Ovary (tissue), 9 donors: ENCODE data around the gene TRIM28. TPM values are rescaled to one million over a fixed set of nuclear protein-coding genes. Genes with fewer than 3 reads are reported as not detected.

ENCODE experiments used
- DNase-seq, 5 donors: peaks; one replicate each; pipeline ENCODE4 v3.0.0-alpha.2; 2019 to 2020
- H3K27ac ChIP-seq, 2 donors: fragments of 200-600 bp; one replicate each; pipeline versions ENCODE4 v1.5.1 to v1.8.0; 2019 to 2022
- H3K27me3 ChIP-seq: fragments of 200-600 bp; one replicate; pipeline ENCODE4 v1.8.0; 2022
- H3K36me3 ChIP-seq: fragments of 200-600 bp; sonication (generic); one replicate; pipeline ENCODE4 v1.5.1; 2019
- H3K4me1 ChIP-seq: one replicate; pipeline ENCODE4 v1.8.1; 2013; ENCODE audit warnings: mild to moderate bottlenecking, moderate library complexity; ENCODE audit not compliant: insufficient read depth
- H3K4me3 ChIP-seq: fragments of 200-600 bp; sonication (generic); one replicate; pipeline ENCODE4 v1.5.1; 2017
- H3K9me3 ChIP-seq, 2 donors: fragments of 200-600 bp in 1 of 2; sonication (generic) in 1 of 2; one replicate each; pipeline versions ENCODE4 v1.5.1 to v1.8.1; 2013 to 2019; ENCODE audit warnings: mild to moderate bottlenecking in 1 of 2, moderate library complexity in 1 of 2
- CTCF ChIP-seq, 3 donors: fragments of 450-650 bp in 2 of 3; fragments of 200-600 bp in 1 of 3; IDR thresholded peaks; one replicate each; pipeline versions ENCODE4 v1.5.1 to v1.8.0; 2016 to 2022; ENCODE audit warnings: antibody characterized with exemption in 3 of 3, mild to moderate bottlenecking in 1 of 3
- EP300 ChIP-seq: sonication (generic); formaldehyde crosslinking; IDR thresholded peaks from one replicate; pipeline ENCODE4 v1.6.1; 2017; ENCODE audit warnings: antibody characterized with exemption
- POLR2A ChIP-seq: fragments of 450-650 bp; IDR thresholded peaks from one replicate; pipeline ENCODE4 v1.6.1; 2017; ENCODE audit warnings: antibody characterized with exemption, mild to moderate bottlenecking, moderate library complexity
- WGBS, 3 donors: extraction: QIAGEN DNeasy Blood & Tissue Kit in 1 of 3; methylation state at CpG; one replicate each; pipeline versions ENCODE4 v1.1.5 to v1.1.7; 2013 to 2017; 5-methylcytosine and 5-hydroxymethylcytosine counted together
- intact Hi-C, 4 donors: fragments of 100-400 bp; cut with DNase I; formaldehyde crosslinking; loops; one replicate each; pipeline versions ENCODE4 v1.11.0 to v1.15.1; 2022 to 2023
- polyA plus RNA-seq, 2 donors: library from polyadenylated mRNA; stranded (reverse); fragments of 200-250 nt in 1 of 2; fragments of 350-450 nt in 1 of 2; fragmentation: Illumina TruSeq in 1 of 2; extraction: RNeasy Lipid Tissue Mini Kit (QIAGEN cat#74804) in 1 of 2; gene quantifications; one replicate each; pipeline ENCODE4 v1.2.3, GENCODE V29; 2013 to 2014
- total RNA-seq, 7 donors: library from RNA; depleted of rRNA in 2 of 7; stranded (reverse); fragments of >200 nt in 2 of 7; fragmentation: NEBNext Ultra II Directional in 3 of 7; extraction: Animal tissue kit (Norgen Biotek cat#: 25700) in 3 of 7; gene quantifications; one replicate each; pipeline versions ENCODE4 v1.1.0 to v1.2.4, GENCODE V29; 2016 to 2023
- donor health status: DM: no; HTN: no; CAD: no; lungs with moderate emphysema.
- donor health status: DM: no; HTN: no; CAD: no.
- donor health status: Bipolar disorder and iron deficiency.
- donor health status: DM: yes; HTN: yes; CAD: no.
- donor health status: DM: no; HTN: no; CAD: no.
- donor health status: DM: yes; HTN: yes; CAD: no.

The TRIM28 gene
- total and polyA plus RNA-seq, 9 donors = 193 to 505 (median 317) TPM

- peak overlapping the region; percentile 76 for H3K4me3 ChIP-seq
- H3K27ac ChIP-seq = peak overlapping the region; percentile 65 to 86
- peaks cover 10% of the 10 kb centered on the region for H3K4me1 ChIP-seq
- TF ChIP-seq POLR2A (no peak), CTCF (IDR thresholded peaks at IDR 0.05) (peak in 2 of 3 donors; percentile 23 to 27)
- H3K27me3 ChIP-seq = no peaks in the 10 kb centered on the region
- intact Hi-C loops = loop anchor here in 1 of 4 donors (1.0 kb wide), 1 partner anchor 40 kb away; the partner anchor contains the start of gene UBE2M
- no peaks in the 10 kb centered on the region for H3K9me3 ChIP-seq
- H3K36me3 ChIP-seq = no peaks in the 10 kb centered on the region
- DNase-seq = peak in 2 of 5 donors; percentile 26 to 35
- WGBS, 3 donors = 6 to 11% (median 7%) methylated on average over 22 of the region's 22 CpGs
Measured at GRCh38 chr19:58518256-58519086, 25.4 kb upstream of the TRIM28 start.

GRCh38 chr19:58519087-58519354 is 24.8 kb upstream of the TRIM28 start:
- peaks cover 7% of the 10 kb centered on the region for H3K4me1 ChIP-seq
- 0 to 1% (median 1%) methylated on average over 11 to 14 of the region's 14 CpGs for WGBS, 3 donors
- peak; percentile 59 to 78 (median 66) for DNase-seq
- TF ChIP-seq POLR2A = no peak
- peak in 1 of 3 donors; percentile 15 for TF ChIP-seq CTCF (IDR thresholded peaks at IDR 0.05)
- TF ChIP-seq EP300 = no peak
- no peaks in the 10 kb centered on the region for H3K9me3 ChIP-seq
- no peaks in the 10 kb centered on the region for H3K27me3 ChIP-seq
- H3K36me3 ChIP-seq = no peaks in the 10 kb centered on the region
- H3K27ac ChIP-seq = peak overlapping the region; percentile 65 to 86
- peak overlapping the region; percentile 76 for H3K4me3 ChIP-seq
- intact Hi-C loops = loop anchor here in 1 of 4 donors (1.0 kb wide), 1 partner anchor 39 kb away; the partner anchor contains the start of gene UBE2M

GRCh38 chr19:58519355-58520256 is 24.3 kb upstream of the TRIM28 start, which contains the start of gene ZBTB45:
Gene ZBTB45, minus strand, starts transcription at chr19:58519810. Its CDS starts 2,137 bp downstream, at chr19:58517673.
- peak; percentile 90 to 95 (median 92) for DNase-seq
- Histone ChIP-seq H3K4me3 (peak within 1 kb of the TSS; percentile 76), H3K36me3 (no peaks in the 10 kb centered on the region), H3K9me3 (no peaks in the 10 kb centered on the region), H3K27me3 (no peaks in the 10 kb centered on the region), H3K4me1 (peaks cover 7% of the 10 kb centered on the region), H3K27ac (peak within 1 kb of the TSS; percentile 65 to 86)
- 0 to 1% (median 0%) methylated on average over 83 to 87 of the region's 87 CpGs for WGBS, 3 donors
- intact Hi-C loops = loop anchor here in 1 of 4 donors (1.0 kb wide), 1 partner anchor 39 kb away; the partner anchor contains the start of gene UBE2M
- peak; percentile 24 to 94 (median 89) for TF ChIP-seq CTCF (IDR thresholded peaks at IDR 0.05)
- TF ChIP-seq POLR2A = peak; percentile 75
- no peak for TF ChIP-seq EP300

- Histone ChIP-seq H3K9me3 (no peaks in the 10 kb centered on the region), H3K27me3 (no peaks in the 10 kb centered on the region), H3K4me3 (peak overlapping the region; percentile 76), H3K4me1 (peaks cover 7% of the 10 kb centered on the region), H3K36me3 (no peaks in the 10 kb centered on the region), H3K27ac (peak overlapping the region; percentile 43 to 86)
- no peak for TF ChIP-seq CTCF (IDR thresholded peaks at IDR 0.05)
- no peak for DNase-seq
- intact Hi-C loops = no loop called here
- WGBS, 3 donors = 6% methylated on average over 7 of the region's 7 CpGs
Measured at GRCh38 chr19:58520257-58520599, 23.6 kb upstream of the TRIM28 start.
